ENCODE measurements around the gene BBOX1.

GRCh38 chr11:27002431-27002830, 38.2 kb upstream of the BBOX1 start:
- TF ChIP-seq POLR2AphosphoS5 (IDR thresholded peaks at IDR 0.05; ENCODE audit: borderline replicate concordance, low read depth, low read length) (no peak), EZH2 (IDR thresholded peaks at IDR 0.05) (no peak)
